ENCODE results near the gene SV2C.

DNA sequence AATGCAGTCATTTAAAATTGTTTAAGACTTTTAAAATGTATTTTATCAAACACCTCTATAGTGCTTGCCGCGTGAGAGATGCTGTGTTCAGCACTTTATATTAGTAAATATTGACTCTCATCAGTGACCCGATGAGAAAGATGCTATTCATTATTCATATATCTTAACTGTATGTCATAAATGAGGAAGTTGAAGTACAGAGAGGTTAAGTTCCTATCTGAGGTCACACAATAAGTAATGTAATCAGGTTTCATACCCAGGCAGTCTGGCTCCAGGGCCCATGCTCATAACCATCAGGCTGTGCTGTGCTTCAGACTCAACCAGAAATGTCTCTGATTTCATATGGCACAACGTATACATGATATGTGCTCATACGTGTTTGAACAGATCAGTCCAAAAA, 119.0 kb downstream of the SV2C start:
- TF ChIP-seq SUZ12 (IDR thresholded peaks at IDR 0.05) (no peak), FOXA1 (IDR thresholded peaks at IDR 0.05) (no peak), SP1 (IDR thresholded peaks at IDR 0.05) (no peak), FOXM1 (IDR thresholded peaks at IDR 0.05; ENCODE audit: borderline replicate concordance) (no peak), BHLHE40 (IDR thresholded peaks at IDR 0.05; ENCODE audit: borderline replicate concordance) (no peak), TARDBP (IDR thresholded peaks at IDR 0.05) (no peak), ELF4 (IDR thresholded peaks at IDR 0.05) (no peak), HDGF (IDR thresholded peaks at IDR 0.05; ENCODE audit: borderline replicate concordance) (no peak), ZNF384 (IDR thresholded peaks at IDR 0.05) (no peak), ARNT (IDR thresholded peaks at IDR 0.05) (no peak), FOXK2 (IDR thresholded peaks at IDR 0.05) (no peak)

Data from HEK293T (cell line).